Endodermal cell (in vitro differentiated cells): ENCODE measurements around the gene CREG2. TPM values are rescaled to one million over a fixed set of nuclear protein-coding genes. Genes with fewer than 3 reads are reported as not detected.

Source experiments
- DNase-seq: peaks from one replicate; pipeline ENCODE4 v3.0.0-alpha.2; 2017
- H3K27ac ChIP-seq: 2 replicates; pipeline ENCODE4 v1.5.1; 2013; ENCODE audit warnings: mild to moderate bottlenecking, low read depth, low read length, moderate library complexity
- H3K27me3 ChIP-seq: 2 replicates; pipeline ENCODE4 v1.6.1; 2013; ENCODE audit warnings: mild to moderate bottlenecking, low read length, moderate library complexity; ENCODE audit not compliant: insufficient read depth, control insufficient read depth, poor library complexity, severe bottlenecking
- H3K36me3 ChIP-seq: 2 replicates; pipeline ENCODE4 v1.7.0; 2013; ENCODE audit warnings: mild to moderate bottlenecking, low read length, moderate library complexity; ENCODE audit not compliant: control insufficient read depth, insufficient read depth
- H3K4me1 ChIP-seq: one replicate; pipeline ENCODE4 v1.7.0; 2013; ENCODE audit warnings: low read length; ENCODE audit not compliant: control insufficient read depth, insufficient read depth
- H3K4me3 ChIP-seq: 2 replicates; pipeline ENCODE4 v1.5.1; 2013; ENCODE audit warnings: mild to moderate bottlenecking, low read length, moderate library complexity
- H3K9ac ChIP-seq: 2 replicates; pipeline ENCODE4 v1.6.1; 2013; ENCODE audit warnings: mild to moderate bottlenecking, low read length, moderate library complexity; ENCODE audit not compliant: poor library complexity, severe bottlenecking; ENCODE audit errors: extremely low read depth
- H3K9me3 ChIP-seq: 2 replicates; pipeline ENCODE4 v1.6.1; 2013; ENCODE audit warnings: mild to moderate bottlenecking, low read length, moderate library complexity; ENCODE audit not compliant: control insufficient read depth
- H3K27ac Mint-ChIP-seq: 2 replicates; pipeline ENCODE4 v1.8.0; 2020; ENCODE audit warnings: mixed read lengths
- H3K27me3 Mint-ChIP-seq: 2 replicates; pipeline ENCODE4 v1.8.0; 2021; ENCODE audit warnings: mild to moderate bottlenecking, mixed read lengths; ENCODE audit not compliant: insufficient read depth
- H3K36me3 Mint-ChIP-seq: 2 replicates; pipeline ENCODE4 v1.8.0; 2020; ENCODE audit warnings: low read depth, mixed read lengths
- H3K4me1 Mint-ChIP-seq: 2 replicates; pipeline ENCODE4 v1.8.0; 2020; ENCODE audit warnings: mixed read lengths
- H3K4me3 Mint-ChIP-seq: 2 replicates; pipeline ENCODE4 v1.8.0; 2020; ENCODE audit warnings: mild to moderate bottlenecking, moderate library complexity, mixed read lengths
- H3K9me3 Mint-ChIP-seq: 2 replicates; pipeline ENCODE4 v1.8.0; 2020; ENCODE audit warnings: mild to moderate bottlenecking, mixed read lengths
- WGBS, 2 experiments: methylation state at CpG; one replicate each; pipeline versions ENCODE4 v1.1.5 to v1.1.7; 2013; ENCODE audit warnings: missing lambda C conversion rate in 2 of 2, mixed read lengths in 1 of 2; ENCODE audit not compliant: insufficient coverage in 1 of 2, insufficient read length in 1 of 2; 5-methylcytosine and 5-hydroxymethylcytosine counted together
- long read RNA-seq, 4 experiments: library from polyadenylated mRNA in 2 of 4; library from RNA in 1 of 4; library from capped mRNA in 1 of 4; stranded (forward) in 3 of 4; unstranded in 1 of 4; transcript quantifications; one replicate each; pipeline ENCODE4 v2.0.0, GENCODE V29; 2020 to 2021; ENCODE audit warnings: inconsistent platforms in 1 of 4
- polyA plus RNA-seq, 2 experiments: library from polyadenylated mRNA; stranded (reverse); fragments of 50-300 nt; gene quantifications; one replicate each; pipeline ENCODE4 v1.2.3, GENCODE V29; 2013
- total RNA-seq, 2 donors: library from RNA; stranded (reverse); fragmentation: NEBNext Ultra II Directional in 1 of 2; extraction: Animal tissue kit (Norgen Biotek cat#: 25700) in 1 of 2; gene quantifications; 2 replicates in 1 of 2; 3 replicates in 1 of 2; pipeline ENCODE4 v1.2.1, GENCODE V29; 2021
- TF ChIP-seq, protein P1 (sequence below): fragments of 200-600 bp; sonication (generic); conservative IDR thresholded peaks from 2 replicates; pipeline ENCODE4 v1.5.0; 2021; ENCODE audit warnings: antibody characterized with exemption, mild to moderate bottlenecking

CREG2 gene, protein sequence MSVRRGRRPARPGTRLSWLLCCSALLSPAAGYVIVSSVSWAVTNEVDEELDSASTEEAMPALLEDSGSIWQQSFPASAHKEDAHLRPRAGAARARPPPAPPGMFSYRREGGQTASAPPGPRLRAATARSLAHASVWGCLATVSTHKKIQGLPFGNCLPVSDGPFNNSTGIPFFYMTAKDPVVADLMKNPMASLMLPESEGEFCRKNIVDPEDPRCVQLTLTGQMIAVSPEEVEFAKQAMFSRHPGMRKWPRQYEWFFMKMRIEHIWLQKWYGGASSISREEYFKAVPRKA
- total RNA-seq: under 1 TPM in 1 of 2 donors, not detected in 1; 0.13 TPM
- polyA plus RNA-seq (2013, experiment 1 of 2): 0.53 TPM
- 0.08 TPM for polyA plus RNA-seq (2013, experiment 2 of 2)
- long read RNA-seq, experiment 1, partial matches to known transcripts: 0 of 1 reads
- long read RNA-seq, experiment 1, other reads (novel, unspliced or antisense): 0 of 1 reads
- long read RNA-seq, experiment 2: 0 reads
- long read RNA-seq, experiment 3: 0 reads
- long read RNA-seq, experiment 4: 0 reads

DNA sequence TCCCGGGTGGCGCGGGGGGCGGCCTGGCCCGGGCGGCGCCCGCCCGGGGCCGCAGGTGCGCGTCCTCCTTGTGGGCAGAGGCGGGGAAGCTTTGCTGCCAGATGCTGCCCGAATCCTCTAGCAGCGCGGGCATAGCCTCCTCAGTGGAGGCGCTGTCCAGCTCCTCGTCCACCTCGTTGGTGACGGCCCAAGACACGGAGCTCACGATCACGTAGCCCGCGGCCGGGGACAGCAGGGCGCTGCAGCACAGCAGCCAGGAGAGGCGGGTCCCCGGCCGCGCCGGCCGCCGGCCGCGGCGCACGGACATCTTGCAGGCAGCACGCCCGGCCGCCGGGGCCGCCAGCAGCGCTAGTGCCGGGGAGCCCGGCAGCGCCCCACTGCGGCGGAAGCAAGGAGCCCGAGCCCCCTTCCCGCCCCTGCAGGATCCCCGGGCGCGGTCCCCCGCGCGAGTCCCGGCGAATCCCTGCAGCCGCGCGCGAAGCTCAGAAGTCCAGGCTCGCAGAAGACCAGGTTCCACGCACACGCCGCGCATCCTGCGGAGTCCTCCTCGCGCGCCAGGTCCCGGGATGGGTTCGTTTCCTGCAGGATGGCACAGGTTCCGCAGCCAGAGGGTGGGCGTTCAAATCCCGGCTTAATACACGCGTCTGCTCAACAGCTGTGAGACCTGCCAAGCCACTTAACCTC is at the start of gene CREG2:
CREG2 (minus strand) TSS at position 353 of the 684 bp plus-strand sequence; CDS start at position 307, 46 bp downstream.
- WGBS, 2 experiments: 0 to 1% methylated on average over 10 to 79 of the region's 79 CpGs
- Histone ChIP-seq H3K9ac (no peak within 1 kb of the TSS), H3K4me3 (peak within 1 kb of the TSS; percentile 69), H3K27ac (no peak within 1 kb of the TSS), H3K27me3 (peaks cover 66% of the 10 kb centered on the region), H3K9me3 (no peaks in the 10 kb centered on the region), H3K4me1 (no peaks in the 10 kb centered on the region), H3K36me3 (no peaks in the 10 kb centered on the region)
- no peaks in the 10 kb centered on the region for H3K9me3 Mint-ChIP-seq
- H3K36me3 Mint-ChIP-seq: no peaks in the 10 kb centered on the region
- peaks cover 4% of the 10 kb centered on the region for H3K4me1 Mint-ChIP-seq
- TF ChIP-seq, protein P1, sequence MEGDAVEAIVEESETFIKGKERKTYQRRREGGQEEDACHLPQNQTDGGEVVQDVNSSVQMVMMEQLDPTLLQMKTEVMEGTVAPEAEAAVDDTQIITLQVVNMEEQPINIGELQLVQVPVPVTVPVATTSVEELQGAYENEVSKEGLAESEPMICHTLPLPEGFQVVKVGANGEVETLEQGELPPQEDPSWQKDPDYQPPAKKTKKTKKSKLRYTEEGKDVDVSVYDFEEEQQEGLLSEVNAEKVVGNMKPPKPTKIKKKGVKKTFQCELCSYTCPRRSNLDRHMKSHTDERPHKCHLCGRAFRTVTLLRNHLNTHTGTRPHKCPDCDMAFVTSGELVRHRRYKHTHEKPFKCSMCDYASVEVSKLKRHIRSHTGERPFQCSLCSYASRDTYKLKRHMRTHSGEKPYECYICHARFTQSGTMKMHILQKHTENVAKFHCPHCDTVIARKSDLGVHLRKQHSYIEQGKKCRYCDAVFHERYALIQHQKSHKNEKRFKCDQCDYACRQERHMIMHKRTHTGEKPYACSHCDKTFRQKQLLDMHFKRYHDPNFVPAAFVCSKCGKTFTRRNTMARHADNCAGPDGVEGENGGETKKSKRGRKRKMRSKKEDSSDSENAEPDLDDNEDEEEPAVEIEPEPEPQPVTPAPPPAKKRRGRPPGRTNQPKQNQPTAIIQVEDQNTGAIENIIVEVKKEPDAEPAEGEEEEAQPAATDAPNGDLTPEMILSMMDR: peak; percentile 90
- H3K4me3 Mint-ChIP-seq: peak within 1 kb of the TSS; percentile 60
- peaks cover 61% of the 10 kb centered on the region for H3K27me3 Mint-ChIP-seq
- peak; percentile 89 for DNase-seq
- no peak within 1 kb of the TSS for H3K27ac Mint-ChIP-seq

DNA sequence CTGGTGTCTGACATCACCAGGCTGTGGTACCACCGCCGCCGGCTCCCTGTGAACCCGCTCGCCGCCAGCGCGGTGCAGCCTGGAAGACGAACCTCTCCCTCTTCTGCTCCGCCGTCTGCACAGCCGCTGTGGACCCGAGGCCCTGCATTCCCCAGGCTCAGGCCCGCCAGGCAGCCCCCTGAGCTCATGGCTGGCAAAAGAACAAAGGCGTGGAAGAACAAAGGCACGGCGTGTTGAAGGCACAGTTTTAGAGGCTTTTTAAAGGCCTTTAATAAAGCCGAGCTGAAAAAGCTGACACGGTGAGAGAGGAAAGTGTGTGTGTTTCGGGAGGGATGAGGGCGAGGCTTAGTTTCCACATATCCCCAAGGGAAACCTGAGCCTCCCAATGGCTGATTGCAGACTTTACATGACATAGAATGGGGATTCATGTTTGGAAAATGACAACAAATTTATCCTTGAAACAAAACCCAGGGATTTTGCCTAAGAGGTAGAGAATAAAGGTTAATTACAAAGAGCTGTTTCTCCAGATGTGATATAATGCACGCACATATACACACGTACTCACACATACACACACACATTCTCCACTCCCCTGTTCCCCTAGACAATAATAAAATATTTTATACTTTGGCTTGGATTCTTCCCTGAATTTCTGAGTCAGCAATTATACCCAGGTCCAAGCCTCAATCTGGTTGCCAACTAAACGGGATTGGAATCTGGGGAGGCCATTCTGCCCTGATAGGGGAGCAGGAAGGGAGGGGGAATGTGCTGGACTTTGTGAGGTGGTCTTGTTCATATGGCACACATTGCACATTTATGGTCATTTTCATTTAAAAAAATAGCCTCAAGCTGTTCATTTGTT is 47.9 kb upstream of the CREG2 start:
- 40 to 48% methylated on average over 9 to 24 of the region's 24 CpGs for WGBS, 2 experiments
- Histone ChIP-seq H3K4me3 (no peak overlapping the region), H3K9me3 (no peaks in the 10 kb centered on the region), H3K36me3 (no peaks in the 10 kb centered on the region), H3K27ac (peak overlapping the region; percentile 91), H3K4me1 (peaks cover 5% of the 10 kb centered on the region), H3K27me3 (no peaks in the 10 kb centered on the region), H3K9ac (peak overlapping the region; percentile 29)
- Mint-ChIP-seq H3K27me3 (peaks cover 22% of the 10 kb centered on the region), H3K4me3 (peak overlapping the region; percentile 7), H3K36me3 (no peaks in the 10 kb centered on the region), H3K27ac (peak overlapping the region; percentile 16), H3K9me3 (no peaks in the 10 kb centered on the region), H3K4me1 (peaks cover 5% of the 10 kb centered on the region)
- peak; percentile 81 for DNase-seq
- TF ChIP-seq, protein P1: no peak

DNA sequence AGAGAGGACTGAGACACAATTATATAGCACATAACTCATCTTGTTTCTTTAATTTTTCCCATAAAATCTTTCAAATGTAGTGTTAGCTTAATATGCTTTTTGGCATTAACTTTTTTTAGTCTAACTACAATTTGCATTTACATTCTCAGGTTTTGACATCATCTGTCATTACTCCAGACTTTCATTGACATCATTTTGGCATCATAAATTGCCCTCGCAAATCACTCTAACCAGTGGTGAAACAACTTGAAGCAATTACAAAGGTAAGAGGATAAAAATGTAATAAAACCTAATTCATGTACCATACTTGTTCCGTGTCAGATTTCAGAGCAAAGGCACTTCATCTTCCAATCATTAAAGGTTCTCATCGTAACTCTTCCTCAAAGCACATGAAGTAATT is 46.2 kb upstream of the CREG2 start:
- Histone ChIP-seq H3K27me3 (no peaks in the 10 kb centered on the region), H3K4me1 (peaks cover 5% of the 10 kb centered on the region), H3K9ac (no peak overlapping the region), H3K27ac (no peak overlapping the region), H3K36me3 (no peaks in the 10 kb centered on the region), H3K4me3 (no peak overlapping the region), H3K9me3 (no peaks in the 10 kb centered on the region)
- TF ChIP-seq, protein P1: no peak
- Mint-ChIP-seq H3K27ac (no peak overlapping the region), H3K9me3 (no peaks in the 10 kb centered on the region), H3K27me3 (peaks cover 30% of the 10 kb centered on the region), H3K4me1 (peaks cover 5% of the 10 kb centered on the region), H3K4me3 (no peak overlapping the region), H3K36me3 (no peaks in the 10 kb centered on the region)
- 92 to 100% methylated on average over 1 to 3 of the region's 3 CpGs for whole genome bisulfite sequencing, 2 experiments
- DNase-seq: no peak
